GM23338 (cell line): ENCODE results near the gene UFD1. TPM values are rescaled to one million over a fixed set of nuclear protein-coding genes. Genes with fewer than 3 reads are reported as not detected.

Experiments
- ATAC-seq: fragments of 200-7000 bp; cut with Tn5 transposase; 3 replicates; pipeline ENCODE4 v1.9.1; 2020
- DNase-seq: peaks from one replicate; pipeline ENCODE4 v3.0.0-alpha.2; 2015; ENCODE audit warnings: low spot score
- H2AFZ ChIP-seq: fragments of 200-600 bp; sonication (generic); 2 replicates; pipeline ENCODE4 v1.8.0; 2016; ENCODE audit warnings: antibody characterized with exemption, mild to moderate bottlenecking, moderate library complexity
- H3F3A ChIP-seq: fragments of 200-600 bp; sonication (generic); replicated peaks from 2 replicates; pipeline ENCODE4 v1.8.0; 2017; ENCODE audit warnings: antibody characterized with exemption, mixed run types, low read depth
- H3K27ac ChIP-seq: fragments of 200-600 bp; sonication (generic); 2 replicates; pipeline ENCODE4 v1.6.1; 2016; ENCODE audit warnings: low read depth
- H3K27me3 ChIP-seq: fragments of 200-600 bp; sonication (generic); 2 replicates; pipeline ENCODE4 v1.8.0; 2016; ENCODE audit warnings: mild to moderate bottlenecking, mixed run types, moderate library complexity; ENCODE audit not compliant: insufficient read depth
- H3K36me3 ChIP-seq: fragments of 200-600 bp; sonication (generic); 2 replicates; pipeline ENCODE4 v1.8.0; 2016; ENCODE audit warnings: mild to moderate bottlenecking; ENCODE audit not compliant: insufficient read depth
- H3K4me1 ChIP-seq: fragments of 200-600 bp; sonication (generic); 2 replicates; pipeline ENCODE4 v1.8.0; 2016; ENCODE audit warnings: mild to moderate bottlenecking, moderate library complexity; ENCODE audit not compliant: insufficient read depth
- H3K4me2 ChIP-seq: fragments of 200-600 bp; sonication (generic); 2 replicates; pipeline ENCODE4 v1.7.1; 2017; ENCODE audit warnings: mixed run types
- H3K4me3 ChIP-seq: fragments of 200-600 bp; sonication (generic); 2 replicates; pipeline ENCODE4 v1.6.1; 2016; ENCODE audit warnings: mixed run types
- H3K79me2 ChIP-seq: fragments of 200-600 bp; sonication (generic); replicated peaks from 2 replicates; pipeline ENCODE4 v1.8.0; 2017; ENCODE audit warnings: mild to moderate bottlenecking; ENCODE audit not compliant: insufficient read depth
- H3K9me2 ChIP-seq: fragments of 200-600 bp; sonication (generic); 2 replicates; pipeline ENCODE4 v1.8.0; 2017; ENCODE audit not compliant: insufficient read depth
- H4K20me1 ChIP-seq: fragments of 200-600 bp; sonication (generic); replicated peaks from 2 replicates; pipeline ENCODE4 v1.8.0; 2017; ENCODE audit warnings: mild to moderate bottlenecking; ENCODE audit not compliant: insufficient read depth
- H3K27ac Mint-ChIP-seq: 2 replicates; pipeline ENCODE4 v1.8.0; 2020; ENCODE audit warnings: inconsistent platforms, mild to moderate bottlenecking, moderate library complexity, mixed read lengths
- H3K27me3 Mint-ChIP-seq: 3 replicates; pipeline ENCODE4 v1.8.0; 2022; ENCODE audit warnings: low read depth, mild to moderate bottlenecking, moderate library complexity, mixed read lengths, inconsistent platforms; ENCODE audit not compliant: insufficient read depth, poor library complexity
- H3K36me3 Mint-ChIP-seq: 3 replicates; pipeline ENCODE4 v1.8.0; 2021; ENCODE audit warnings: low read depth, mild to moderate bottlenecking, inconsistent platforms, moderate library complexity, mixed read lengths
- H3K4me1 Mint-ChIP-seq: 3 replicates; pipeline ENCODE4 v1.8.0; 2020; ENCODE audit warnings: mild to moderate bottlenecking, inconsistent platforms, mixed read lengths
- H3K4me3 Mint-ChIP-seq: 3 replicates; pipeline ENCODE4 v1.8.0; 2021; ENCODE audit warnings: moderate library complexity, mild to moderate bottlenecking, inconsistent platforms, mixed read lengths
- H3K9me3 Mint-ChIP-seq: 3 replicates; pipeline ENCODE4 v1.8.0; 2020; ENCODE audit warnings: moderate library complexity, mild to moderate bottlenecking, inconsistent platforms, mixed read lengths
- CREB1 ChIP-seq: fragments of 250-450 bp; sonication (Bioruptor Pico); IDR thresholded peaks from 2 replicates; pipeline ENCODE4 v1.5.0; 2020; ENCODE audit warnings: low read depth, mild to moderate bottlenecking, moderate library complexity
- ETS1 ChIP-seq: IDR thresholded peaks from 2 replicates; pipeline ENCODE4 v1.6.1; 2016; ENCODE audit warnings: antibody characterized with exemption
- EZH2 ChIP-seq: fragments of 200-600 bp; sonication (generic); IDR thresholded peaks from one replicate; pipeline ENCODE4 v1.8.0; 2017; ENCODE audit warnings: antibody characterized with exemption, mild to moderate bottlenecking, low read depth; ENCODE audit not compliant: unreplicated experiment
- EZH2phosphoT487 ChIP-seq: fragments of 200-600 bp; sonication (generic); IDR thresholded peaks from one replicate; pipeline ENCODE4 v1.8.1; 2018; ENCODE audit warnings: antibody characterized with exemption; ENCODE audit not compliant: unreplicated experiment
- JUNB ChIP-seq: IDR thresholded peaks from one replicate; pipeline ENCODE4 v1.6.1; 2016; ENCODE audit warnings: antibody characterized with exemption; ENCODE audit not compliant: unreplicated experiment
- NANOG ChIP-seq: IDR thresholded peaks from 2 replicates; pipeline ENCODE4 v1.6.1; 2016; ENCODE audit warnings: antibody characterized with exemption, borderline replicate concordance
- POLR2AphosphoS5 ChIP-seq: IDR thresholded peaks from 2 replicates; pipeline ENCODE4 v1.6.1; 2016; ENCODE audit warnings: antibody characterized with exemption, low read depth
- ZNF331 ChIP-seq: fragments of 250-450 bp; sonication (Bioruptor Pico); IDR thresholded peaks from 2 replicates; pipeline ENCODE4 v1.5.0; 2020; ENCODE audit warnings: low read depth, mild to moderate bottlenecking, moderate library complexity
- polyA plus RNA-seq: library from polyadenylated mRNA; unstranded; fragments of >200 nt; fragmentation: Nextera tagmentation; extraction: Ambion mirVana; gene quantifications from 2 replicates; pipeline ENCODE4 v1.2.1, GENCODE V29; 2016
- total RNA-seq: library from RNA; depleted of rRNA; stranded (reverse); fragments of >200 nt; shearing (Covaris generic); gene quantifications from 2 replicates; pipeline ENCODE4 v1.2.3, GENCODE V29; 2014
- TF ChIP-seq, protein P1 (sequence below), 2 experiments: fragments of 200-600 bp in 1 of 2; sonication (generic) in 1 of 2; conservative IDR thresholded peaks; 2 replicates each; pipeline versions ENCODE4 v1.5.1 to v1.6.1; 2016 to 2017; ENCODE audit warnings: antibody characterized with exemption in 2 of 2, low read depth in 2 of 2, mild to moderate bottlenecking in 2 of 2, moderate library complexity in 1 of 2

UFD1 gene
- total and polyA plus RNA-seq, 2 experiments from 2014 or later: 53.5 to 93.8 TPM

- H3K36me3 Mint-ChIP-seq: peaks cover 33% of the 10 kb centered on the region
- Histone ChIP-seq H2AFZ (no peak overlapping the region), H3K27me3 (no peaks in the 10 kb centered on the region), H3K4me3 (no peak overlapping the region), H3K36me3 (peaks cover 18% of the 10 kb centered on the region; the same call in 1 of the 2 replicates), H3K27ac (no peak overlapping the region), H3F3A (no peaks in the 10 kb centered on the region), H4K20me1 (peaks cover 3% of the 10 kb centered on the region; the same call in 1 of the 2 replicates), H3K79me2 (peaks cover 3% of the 10 kb centered on the region; the same call in 1 of the 2 replicates), H3K4me1 (no peaks in the 10 kb centered on the region), H3K4me2 (no peak overlapping the region), H3K9me2 (no peaks in the 10 kb centered on the region)
- H3K27ac Mint-ChIP-seq: no peak overlapping the region
- ATAC-seq (no peak), DNase-seq (peak; percentile 48)
- no peak overlapping the region for H3K4me3 Mint-ChIP-seq
- H3K27me3 Mint-ChIP-seq: peaks cover 4% of the 10 kb centered on the region
- H3K4me1 Mint-ChIP-seq: no peaks in the 10 kb centered on the region
- no peaks in the 10 kb centered on the region for H3K9me3 Mint-ChIP-seq
- TF ChIP-seq, protein P1, sequence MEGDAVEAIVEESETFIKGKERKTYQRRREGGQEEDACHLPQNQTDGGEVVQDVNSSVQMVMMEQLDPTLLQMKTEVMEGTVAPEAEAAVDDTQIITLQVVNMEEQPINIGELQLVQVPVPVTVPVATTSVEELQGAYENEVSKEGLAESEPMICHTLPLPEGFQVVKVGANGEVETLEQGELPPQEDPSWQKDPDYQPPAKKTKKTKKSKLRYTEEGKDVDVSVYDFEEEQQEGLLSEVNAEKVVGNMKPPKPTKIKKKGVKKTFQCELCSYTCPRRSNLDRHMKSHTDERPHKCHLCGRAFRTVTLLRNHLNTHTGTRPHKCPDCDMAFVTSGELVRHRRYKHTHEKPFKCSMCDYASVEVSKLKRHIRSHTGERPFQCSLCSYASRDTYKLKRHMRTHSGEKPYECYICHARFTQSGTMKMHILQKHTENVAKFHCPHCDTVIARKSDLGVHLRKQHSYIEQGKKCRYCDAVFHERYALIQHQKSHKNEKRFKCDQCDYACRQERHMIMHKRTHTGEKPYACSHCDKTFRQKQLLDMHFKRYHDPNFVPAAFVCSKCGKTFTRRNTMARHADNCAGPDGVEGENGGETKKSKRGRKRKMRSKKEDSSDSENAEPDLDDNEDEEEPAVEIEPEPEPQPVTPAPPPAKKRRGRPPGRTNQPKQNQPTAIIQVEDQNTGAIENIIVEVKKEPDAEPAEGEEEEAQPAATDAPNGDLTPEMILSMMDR (conservative IDR thresholded peaks at IDR 0.05; ENCODE audit: low read depth in 2 of 2): peak; percentile 34 to 35
- TF ChIP-seq EZH2phosphoT487 (no peak), NANOG (no peak), CREB1 (no peak)
Observed at GRCh38 chr22:19495562-19496323, 16.8 kb upstream of the UFD1 start.

- Histone ChIP-seq H3K9me2 (no peaks in the 10 kb centered on the region), H4K20me1 (peaks cover 3% of the 10 kb centered on the region; the same call in 1 of the 2 replicates), H3K4me1 (no peaks in the 10 kb centered on the region), H2AFZ (no peak overlapping the region), H3K27me3 (no peaks in the 10 kb centered on the region), H3K36me3 (peaks cover 18% of the 10 kb centered on the region; the same call in 1 of the 2 replicates), H3K79me2 (peaks cover 3% of the 10 kb centered on the region; the same call in 1 of the 2 replicates), H3K4me2 (no peak overlapping the region), H3K27ac (no peak overlapping the region), H3K4me3 (no peak overlapping the region), H3F3A (no peaks in the 10 kb centered on the region)
- DNase-seq (no peak), ATAC-seq (no peak)
- Mint-ChIP-seq H3K4me1 (no peaks in the 10 kb centered on the region), H3K36me3 (peaks cover 35% of the 10 kb centered on the region), H3K4me3 (no peak overlapping the region), H3K9me3 (no peaks in the 10 kb centered on the region), H3K27ac (no peak overlapping the region), H3K27me3 (peaks cover 3% of the 10 kb centered on the region)
- TF ChIP-seq ZNF331 (CRISPR knock-in tag): no peak
- no peak for TF ChIP-seq JUNB
- TF ChIP-seq CREB1: no peak
- TF ChIP-seq POLR2AphosphoS5: no peak
- no peak for TF ChIP-seq ETS1
- no peak for TF ChIP-seq EZH2
- TF ChIP-seq EZH2phosphoT487: no peak
- TF ChIP-seq, protein P1 (conservative IDR thresholded peaks at IDR 0.05; ENCODE audit: low read depth in 2 of 2): no peak
Observed at GRCh38 chr22:19494676-19495173, 15.7 kb upstream of the UFD1 start.
